ENCODE data around the gene USP6NL. TPM values are rescaled to one million over a fixed set of nuclear protein-coding genes. Genes with fewer than 3 reads are reported as not detected.
A peak's percentile ranks its signal among the peaks of the same experiment; 100 is the strongest.

Gene USP6NL
- total RNA-seq, 1 donor from 2014 or later: 33.0 TPM

DNA sequence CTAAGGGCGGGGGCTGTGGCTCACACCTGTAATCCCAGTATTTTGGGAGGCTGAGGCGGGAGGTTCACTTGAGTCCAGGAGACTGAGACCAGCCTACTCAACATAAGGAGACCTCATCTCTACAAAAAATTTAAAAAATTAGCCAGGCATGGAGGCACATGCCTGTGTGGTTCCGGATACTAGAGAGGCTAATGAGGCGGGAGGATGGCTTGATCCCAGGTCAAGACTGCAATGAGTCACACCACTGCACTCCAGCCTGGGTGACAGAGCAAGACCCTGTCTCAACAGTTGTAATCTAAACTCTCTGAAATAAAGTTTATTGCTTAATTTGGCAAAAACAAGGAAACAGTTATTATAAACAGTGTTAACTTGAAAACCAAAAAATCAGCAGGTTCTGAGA lies 123.3 kb downstream of the USP6NL start:
- Mint-ChIP-seq H3K4me1 (ENCODE audit: unreplicated experiment) (peaks cover 8% of the 10 kb centered on the region), H3K4me3 (ENCODE audit: unreplicated experiment) (no peak overlapping the region), H3K27me3 (ENCODE audit: unreplicated experiment) (no peaks in the 10 kb centered on the region), H3K27ac (ENCODE audit: unreplicated experiment) (no peak overlapping the region), H3K9me3 (ENCODE audit: unreplicated experiment) (no peaks in the 10 kb centered on the region), H3K36me3 (ENCODE audit: low read depth, unreplicated experiment) (peaks cover 15% of the 10 kb centered on the region)
- no peak for TF ChIP-seq CTCF (IDR thresholded peaks at IDR 0.05; ENCODE audit: unreplicated experiment)
- DNase-seq (ENCODE audit: low spot score): no peak

DNA sequence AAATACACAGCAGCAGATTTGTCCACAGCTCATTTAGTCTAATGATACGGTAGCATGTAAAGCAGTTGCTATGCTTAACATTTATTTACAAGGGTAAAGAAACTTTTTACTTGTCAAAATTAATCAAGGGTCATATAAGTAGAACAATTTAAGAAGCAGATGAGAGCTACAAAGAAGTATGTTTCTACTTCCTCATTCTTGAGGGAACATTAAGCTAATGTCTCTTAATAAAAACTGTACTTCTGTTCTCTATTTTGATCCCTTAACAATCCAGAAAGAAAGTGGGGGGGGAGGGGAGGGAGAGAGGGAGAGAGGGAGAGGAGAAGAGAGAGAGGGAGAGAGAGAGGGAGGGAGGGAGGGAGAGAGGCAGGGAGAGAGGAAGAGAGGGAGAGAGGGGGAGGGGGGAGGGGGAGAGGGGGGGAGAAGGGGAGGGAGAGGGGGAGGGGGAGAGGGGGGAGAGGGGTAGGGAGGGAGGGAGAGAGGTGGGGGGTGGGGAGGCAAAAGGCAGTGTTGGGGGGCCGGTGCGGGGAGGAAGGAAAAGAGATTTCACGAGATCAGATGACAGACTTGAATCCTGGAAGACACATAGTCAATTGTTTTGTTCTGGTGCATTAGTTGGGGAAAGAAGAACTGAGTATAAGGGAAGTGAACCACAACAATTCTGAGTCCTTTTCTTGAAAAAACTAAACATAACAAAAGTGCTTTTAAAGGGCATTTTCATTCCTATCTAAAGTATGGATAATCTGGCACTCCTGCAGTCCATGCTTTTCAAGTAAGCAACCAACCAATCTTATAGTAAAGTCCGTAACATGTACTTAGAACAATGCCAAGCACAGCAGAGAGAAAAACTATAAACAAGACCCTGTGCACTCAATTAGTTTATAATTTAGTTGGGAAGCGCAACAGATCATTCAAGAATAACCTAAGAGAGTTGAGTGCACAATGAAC lies 128.0 kb downstream of the USP6NL start:
- no peak overlapping the region for H3K4me3 Mint-ChIP-seq (ENCODE audit: unreplicated experiment)
- TF ChIP-seq CTCF (IDR thresholded peaks at IDR 0.05; ENCODE audit: unreplicated experiment): no peak
- no peaks in the 10 kb centered on the region for H3K9me3 Mint-ChIP-seq (ENCODE audit: unreplicated experiment)
- H3K36me3 Mint-ChIP-seq (ENCODE audit: low read depth, unreplicated experiment): peaks cover 19% of the 10 kb centered on the region
- H3K27ac Mint-ChIP-seq (ENCODE audit: unreplicated experiment): no peak overlapping the region
- DNase-seq (ENCODE audit: low spot score): no peak
- no peaks in the 10 kb centered on the region for H3K27me3 Mint-ChIP-seq (ENCODE audit: unreplicated experiment)
- H3K4me1 Mint-ChIP-seq (ENCODE audit: unreplicated experiment): peaks cover 8% of the 10 kb centered on the region

DNA sequence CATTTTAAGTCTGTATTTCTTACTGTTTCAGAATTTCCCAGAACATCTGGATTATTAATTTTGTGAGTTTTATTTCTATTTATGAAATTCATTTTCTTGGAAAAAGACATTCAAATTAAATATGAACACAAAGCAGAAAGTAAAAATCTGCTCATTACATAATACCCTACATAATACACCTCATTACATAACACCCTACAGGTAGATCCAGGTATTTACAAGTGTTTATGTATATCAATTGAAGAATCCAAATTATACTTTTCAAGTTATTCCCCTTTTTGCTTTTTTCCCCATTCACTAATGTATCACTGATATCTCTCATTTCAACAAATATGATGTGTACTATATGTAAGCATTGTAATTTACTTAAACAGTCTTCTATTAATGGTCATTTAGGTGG lies 129.1 kb downstream of the USP6NL start:
- TF ChIP-seq CTCF (IDR thresholded peaks at IDR 0.05; ENCODE audit: unreplicated experiment): peak; percentile 40
- Mint-ChIP-seq H3K4me3 (ENCODE audit: unreplicated experiment) (no peak overlapping the region), H3K27me3 (ENCODE audit: unreplicated experiment) (no peaks in the 10 kb centered on the region), H3K27ac (ENCODE audit: unreplicated experiment) (no peak overlapping the region), H3K4me1 (ENCODE audit: unreplicated experiment) (peaks cover 8% of the 10 kb centered on the region), H3K9me3 (ENCODE audit: unreplicated experiment) (no peaks in the 10 kb centered on the region), H3K36me3 (ENCODE audit: low read depth, unreplicated experiment) (peaks cover 19% of the 10 kb centered on the region)
- no peak for DNase-seq (ENCODE audit: low spot score)

DNA sequence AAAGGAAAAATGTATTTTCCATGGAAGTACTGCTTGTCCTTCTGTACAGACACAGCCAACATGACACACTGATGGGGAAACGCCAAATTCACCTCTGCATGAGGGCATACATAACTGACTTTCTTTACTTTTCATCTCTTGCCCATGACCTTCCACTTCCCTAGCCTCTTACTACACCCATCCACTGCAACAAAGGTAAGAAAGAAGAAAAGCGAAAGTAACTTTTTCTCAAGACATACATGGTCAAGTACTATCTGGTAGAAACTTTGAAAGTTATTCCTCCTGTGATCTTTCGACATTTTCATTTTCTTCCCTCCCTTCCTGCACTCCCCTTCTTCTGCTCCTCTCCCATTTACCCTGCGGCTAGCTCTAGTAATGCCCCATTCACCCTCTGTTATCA lies 130.8 kb downstream of the USP6NL start:
- no peaks in the 10 kb centered on the region for H3K27me3 Mint-ChIP-seq (ENCODE audit: unreplicated experiment)
- no peak for TF ChIP-seq CTCF (IDR thresholded peaks at IDR 0.05; ENCODE audit: unreplicated experiment)
- H3K27ac Mint-ChIP-seq (ENCODE audit: unreplicated experiment): no peak overlapping the region
- DNase-seq (ENCODE audit: low spot score): no peak
- H3K4me1 Mint-ChIP-seq (ENCODE audit: unreplicated experiment): peaks cover 8% of the 10 kb centered on the region
- H3K36me3 Mint-ChIP-seq (ENCODE audit: low read depth, unreplicated experiment): peaks cover 19% of the 10 kb centered on the region
- H3K4me3 Mint-ChIP-seq (ENCODE audit: unreplicated experiment): no peak overlapping the region
- H3K9me3 Mint-ChIP-seq (ENCODE audit: unreplicated experiment): no peaks in the 10 kb centered on the region

DNA sequence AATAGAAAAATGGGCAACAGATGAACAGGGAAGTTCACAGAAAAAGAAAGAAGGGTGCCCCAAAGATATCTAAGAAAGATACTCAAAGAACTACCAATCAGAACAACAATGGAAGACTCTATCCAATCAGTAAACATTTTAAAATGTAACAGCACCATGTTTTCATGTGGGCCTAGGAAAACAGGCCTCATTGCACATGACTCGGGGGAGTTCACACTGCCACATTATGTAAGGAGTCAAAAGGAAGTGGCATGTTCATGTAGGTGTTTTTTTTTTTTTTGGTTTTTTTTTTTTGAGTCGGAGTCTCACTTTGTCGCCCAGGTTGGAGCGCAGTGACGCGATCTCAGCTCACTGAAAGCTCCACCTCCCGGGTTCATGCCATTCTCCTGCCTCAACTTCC lies 132.2 kb downstream of the USP6NL start:
- DNase-seq (ENCODE audit: low spot score): no peak
- Mint-ChIP-seq H3K4me3 (ENCODE audit: unreplicated experiment) (no peak overlapping the region), H3K36me3 (ENCODE audit: low read depth, unreplicated experiment) (peaks cover 16% of the 10 kb centered on the region), H3K4me1 (ENCODE audit: unreplicated experiment) (peaks cover 5% of the 10 kb centered on the region), H3K27me3 (ENCODE audit: unreplicated experiment) (no peaks in the 10 kb centered on the region), H3K27ac (ENCODE audit: unreplicated experiment) (no peak overlapping the region), H3K9me3 (ENCODE audit: unreplicated experiment) (no peaks in the 10 kb centered on the region)
- TF ChIP-seq CTCF (IDR thresholded peaks at IDR 0.05; ENCODE audit: unreplicated experiment): no peak
